HG03097 (cell line): ENCODE measurements around the gene CT45A9.
"Not testable (repeated sequence)": the region's sequence is repeated elsewhere in the genome, so short reads cannot be mapped to it uniquely, and the experiment has no call there.

ENCODE experiments used
- ATAC-seq: cut with Tn5 transposase; IDR thresholded peaks from one replicate; pipeline ENCODE4 v1.9.1; 2021; ENCODE audit not compliant: unreplicated experiment, low FRiP score

The CT45A9 gene, protein sequence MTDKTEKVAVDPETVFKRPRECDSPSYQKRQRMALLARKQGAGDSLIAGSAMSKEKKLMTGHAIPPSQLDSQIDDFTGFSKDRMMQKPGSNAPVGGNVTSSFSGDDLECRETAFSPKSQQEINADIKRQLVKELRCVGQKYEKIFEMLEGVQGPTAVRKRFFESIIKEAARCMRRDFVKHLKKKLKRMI

DNA sequence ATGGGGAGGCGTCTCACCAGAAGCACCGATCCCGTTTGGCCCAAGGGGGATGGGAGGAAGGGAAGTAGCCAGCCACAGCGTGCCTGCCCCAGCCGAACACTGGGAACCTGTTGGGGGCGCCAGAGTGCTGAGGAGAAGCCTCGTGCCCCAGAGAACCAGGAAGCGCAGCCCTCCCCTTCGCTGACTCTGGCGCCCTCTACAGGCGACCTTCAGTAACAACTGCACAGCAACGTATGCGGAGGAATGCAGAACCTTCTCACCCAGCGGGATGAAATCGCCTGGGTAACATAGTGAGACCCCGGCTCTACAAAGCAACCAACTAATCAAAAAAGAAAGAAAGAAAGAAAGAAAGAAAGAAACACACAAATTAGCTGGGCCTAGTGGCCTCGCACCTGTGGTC lies at the start of gene CT45A9:
Gene CT45A9, minus strand, starts transcription at position 101 of the 400 bp plus-strand sequence. CDS start 3,751 bp downstream, outside the sequence.
- ATAC-seq = not testable (repeated sequence)

DNA sequence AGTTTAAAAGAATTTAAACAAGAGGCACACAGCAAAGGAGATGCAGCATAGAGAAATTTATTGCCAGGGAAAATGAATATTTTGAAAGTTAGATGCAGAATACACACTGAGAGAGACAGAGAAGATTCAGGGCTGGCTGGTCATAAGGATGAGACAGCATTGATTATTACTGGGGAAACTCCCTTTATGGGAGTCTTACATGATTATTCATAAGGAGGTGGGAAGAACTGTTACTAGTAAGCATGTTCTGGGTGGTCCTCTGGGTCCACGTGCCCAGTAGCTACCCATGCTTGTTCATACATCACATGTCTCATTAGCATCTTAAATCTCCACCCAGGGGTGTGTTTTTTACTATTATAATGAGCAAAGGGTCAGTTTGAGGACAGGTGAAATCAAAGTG lies 48.9 kb upstream of the CT45A9 start:
- ATAC-seq = not testable (repeated sequence)

DNA sequence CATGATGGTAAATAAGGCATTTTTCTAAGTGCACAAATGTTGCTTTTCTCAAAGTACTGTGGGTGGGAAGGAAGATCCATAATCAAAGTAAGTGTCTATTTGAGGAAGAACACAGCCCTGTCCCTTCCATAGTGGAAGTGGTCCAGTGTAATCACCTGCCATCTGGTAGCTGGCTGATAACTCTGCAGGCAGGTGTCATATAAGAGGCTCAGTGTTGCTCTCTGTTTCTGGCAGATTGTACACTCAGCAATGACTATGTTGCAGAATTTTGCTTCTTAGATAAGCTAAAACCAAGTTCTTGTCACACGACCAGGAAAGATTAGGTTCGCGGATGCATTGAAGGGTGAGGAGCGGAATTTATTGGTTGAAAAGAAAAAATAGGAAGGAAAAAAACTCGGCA lies 42.8 kb upstream of the CT45A9 start:
- ATAC-seq = no peak

DNA sequence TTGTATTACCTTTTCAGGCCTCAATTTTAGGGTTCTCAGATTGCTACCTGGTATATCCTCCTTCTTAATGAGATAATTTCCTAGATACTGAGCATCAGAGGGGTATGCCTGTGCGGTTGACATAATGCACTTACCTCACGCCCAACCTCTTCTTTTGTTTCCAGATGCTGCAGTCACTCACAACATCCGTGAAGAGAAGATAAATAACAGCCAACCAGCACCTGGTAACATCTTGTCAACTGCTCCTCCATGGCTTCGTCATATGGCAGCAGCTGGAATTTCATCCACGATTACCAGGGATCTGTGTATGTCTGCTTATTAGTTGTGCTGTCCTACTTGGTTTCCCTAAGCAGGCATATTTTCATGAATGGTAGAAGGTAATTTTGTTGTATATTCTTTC lies 38.6 kb upstream of the CT45A9 start:
- no peak for ATAC-seq

DNA sequence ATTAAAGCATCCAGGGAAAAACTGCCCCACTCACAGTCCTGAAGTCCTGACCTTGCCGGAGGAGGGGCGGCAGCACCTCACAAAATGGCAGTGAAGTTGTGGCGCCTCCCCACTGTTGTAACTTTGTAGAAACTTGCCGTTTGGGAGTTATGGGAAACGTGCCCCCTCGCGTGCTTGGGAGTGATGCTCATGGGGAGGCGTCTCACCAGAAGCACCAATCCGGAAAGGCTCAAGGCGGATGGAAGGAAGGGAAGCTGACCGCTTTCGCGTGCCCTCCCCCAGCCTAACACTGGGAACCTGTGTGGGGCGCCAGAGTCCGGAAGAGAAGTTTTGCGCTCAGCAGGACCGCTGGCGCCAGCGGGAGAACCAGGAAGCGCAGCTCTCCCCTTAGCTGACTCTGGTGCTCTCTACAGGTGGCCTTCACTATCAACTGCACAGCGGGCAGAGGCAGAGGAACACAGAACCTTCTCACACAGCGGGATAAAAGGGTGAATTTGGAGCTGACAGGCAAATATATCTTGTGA lies 21.7 kb upstream of the CT45A9 start, which contains the start of the genes CT45A10 and SAGE1:
Gene CT45A10, minus strand, starts transcription at position 151 of the 524 bp plus-strand sequence. CDS start 8,100 bp downstream, outside the sequence.
Gene SAGE1, plus strand, starts transcription at position 423 of the 524 bp plus-strand sequence. CDS start 2,527 bp downstream, outside the sequence.
- ATAC-seq = no peak

DNA sequence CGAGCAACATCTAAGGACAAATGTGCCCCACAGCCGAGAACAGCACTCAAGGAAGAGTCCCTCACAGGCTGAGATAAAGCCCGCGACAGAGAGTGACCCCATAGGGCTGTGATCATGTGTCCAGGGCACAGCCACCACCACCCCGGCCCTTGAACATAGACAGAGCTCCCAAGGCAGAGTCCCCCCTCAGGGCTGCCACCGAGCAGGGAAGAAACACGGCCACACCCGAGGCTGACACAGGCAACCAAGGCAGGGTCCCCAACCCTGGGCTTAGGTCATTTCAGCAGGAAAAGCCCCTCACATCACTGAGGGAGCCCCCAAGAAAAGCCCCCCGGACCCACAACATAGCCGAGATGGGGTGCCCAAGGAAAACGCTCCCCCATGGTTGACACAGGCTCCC lies 21.2 kb upstream of the CT45A9 start:
- ATAC-seq = no peak

DNA sequence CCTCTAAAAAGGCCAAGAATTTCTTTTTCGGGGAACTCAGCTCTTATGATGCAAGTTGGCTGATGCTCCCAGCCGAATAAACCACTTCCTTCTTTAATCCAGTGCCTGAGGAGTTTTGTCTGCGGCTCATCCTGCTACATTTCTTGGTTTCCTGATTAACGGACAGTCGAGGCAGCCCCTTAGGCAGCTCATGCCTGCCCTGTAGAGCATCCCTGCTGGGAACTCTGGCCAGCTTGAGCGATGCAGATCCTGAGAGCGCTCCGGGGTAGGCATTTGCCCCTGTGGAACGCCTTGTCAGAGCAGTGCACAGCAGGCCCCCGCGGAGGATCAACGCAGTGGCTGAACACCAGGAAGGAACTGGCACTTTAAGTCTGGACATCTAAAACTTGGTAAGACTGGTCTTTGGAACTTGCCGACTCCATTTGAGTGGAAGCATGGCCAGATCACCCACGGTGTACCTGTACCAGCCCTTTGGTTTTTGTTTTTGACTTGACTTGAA lies 18.5 kb upstream of the CT45A9 start:
- ATAC-seq = no peak

DNA sequence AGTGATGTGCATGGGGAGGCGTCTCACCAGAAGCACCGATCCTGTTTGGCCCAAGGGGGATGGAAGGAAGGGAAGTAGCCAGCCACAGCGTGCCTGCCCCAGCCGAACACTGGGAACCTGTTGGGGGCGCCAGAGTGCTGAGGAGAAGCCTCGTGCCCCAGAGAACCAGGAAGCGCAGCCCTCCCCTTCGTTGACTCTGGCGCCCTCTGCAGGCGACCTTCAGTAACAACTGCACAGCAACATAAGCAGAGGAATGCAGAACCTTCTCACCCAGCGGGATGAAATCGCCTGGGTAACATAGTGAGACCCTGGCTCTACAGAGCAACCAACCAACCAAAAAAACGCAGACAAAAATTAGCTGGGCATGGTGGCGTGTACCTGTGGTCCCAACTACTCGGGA lies 17.4 kb upstream of the CT45A9 start:
- ATAC-seq = not testable (repeated sequence)

DNA sequence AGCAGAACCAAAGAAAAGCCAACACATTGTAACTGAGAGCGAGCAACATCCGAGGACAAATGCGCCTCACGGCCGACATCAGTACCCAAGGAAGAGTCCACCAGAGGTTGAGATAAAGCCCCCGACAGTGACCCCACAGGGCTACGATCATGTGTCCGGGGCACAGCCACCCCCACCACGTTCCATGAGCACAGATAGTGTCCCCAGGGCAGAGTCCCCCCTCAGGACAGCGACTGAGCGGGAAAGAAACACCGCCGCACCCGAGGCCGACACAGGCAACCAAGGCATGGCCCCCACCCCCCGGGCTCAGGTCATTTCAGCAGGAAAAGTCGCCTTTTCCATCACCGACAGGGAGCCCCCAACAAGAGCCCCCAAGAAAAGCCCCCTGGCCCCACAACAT lies 16.6 kb upstream of the CT45A9 start:
- not testable (repeated sequence) for ATAC-seq

DNA sequence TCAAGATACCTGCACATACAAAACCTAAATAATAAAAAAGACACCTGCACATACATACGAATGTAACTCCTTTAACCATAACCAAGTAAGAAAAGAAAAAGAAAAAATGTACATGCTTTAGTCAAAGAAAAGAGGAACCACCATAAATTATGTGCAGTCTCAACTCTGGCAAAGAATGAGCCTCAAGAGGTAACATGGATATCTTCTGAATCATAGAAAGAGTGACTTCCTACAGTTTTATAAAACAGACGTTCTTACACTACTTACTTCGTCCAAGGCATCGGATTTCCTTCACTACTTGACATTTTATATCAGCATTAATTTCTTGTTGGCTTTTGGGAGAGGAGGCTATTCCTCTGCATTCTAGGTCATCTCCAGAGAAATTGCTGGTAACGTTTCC lies 11.1 kb upstream of the CT45A9 start:
- ATAC-seq = not testable (repeated sequence)

DNA sequence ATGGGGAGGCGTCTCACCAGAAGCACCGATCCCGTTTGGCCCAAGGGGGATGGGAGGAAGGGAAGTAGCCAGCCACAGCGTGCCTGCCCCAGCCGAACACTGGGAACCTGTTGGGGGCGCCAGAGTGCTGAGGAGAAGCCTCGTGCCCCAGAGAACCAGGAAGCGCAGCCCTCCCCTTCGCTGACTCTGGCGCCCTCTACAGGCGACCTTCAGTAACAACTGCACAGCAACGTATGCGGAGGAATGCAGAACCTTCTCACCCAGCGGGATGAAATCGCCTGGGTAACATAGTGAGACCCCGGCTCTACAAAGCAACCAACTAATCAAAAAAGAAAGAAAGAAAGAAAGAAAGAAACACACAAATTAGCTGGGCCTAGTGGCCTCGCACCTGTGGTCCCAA lies 17.2 kb downstream of the CT45A9 start, which contains the start of gene CT45A8:
Gene CT45A8, minus strand, starts transcription at position 101 of the 400 bp plus-strand sequence. CDS start 3,755 bp downstream, outside the sequence.
- ATAC-seq = not testable (repeated sequence)

DNA sequence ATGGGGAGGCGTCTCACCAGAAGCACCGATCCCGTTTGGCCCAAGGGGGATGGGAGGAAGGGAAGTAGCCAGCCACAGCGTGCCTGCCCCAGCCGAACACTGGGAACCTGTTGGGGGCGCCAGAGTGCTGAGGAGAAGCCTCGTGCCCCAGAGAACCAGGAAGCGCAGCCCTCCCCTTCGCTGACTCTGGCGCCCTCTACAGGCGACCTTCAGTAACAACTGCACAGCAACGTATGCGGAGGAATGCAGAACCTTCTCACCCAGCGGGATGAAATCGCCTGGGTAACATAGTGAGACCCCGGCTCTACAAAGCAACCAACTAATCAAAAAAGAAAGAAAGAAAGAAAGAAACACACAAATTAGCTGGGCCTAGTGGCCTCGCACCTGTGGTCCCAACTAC lies 34.4 kb downstream of the CT45A9 start, which contains the start of gene CT45A7:
Gene CT45A7, minus strand, starts transcription at position 101 of the 400 bp plus-strand sequence. CDS start 3,747 bp downstream, outside the sequence.
- not testable (repeated sequence) for ATAC-seq

DNA sequence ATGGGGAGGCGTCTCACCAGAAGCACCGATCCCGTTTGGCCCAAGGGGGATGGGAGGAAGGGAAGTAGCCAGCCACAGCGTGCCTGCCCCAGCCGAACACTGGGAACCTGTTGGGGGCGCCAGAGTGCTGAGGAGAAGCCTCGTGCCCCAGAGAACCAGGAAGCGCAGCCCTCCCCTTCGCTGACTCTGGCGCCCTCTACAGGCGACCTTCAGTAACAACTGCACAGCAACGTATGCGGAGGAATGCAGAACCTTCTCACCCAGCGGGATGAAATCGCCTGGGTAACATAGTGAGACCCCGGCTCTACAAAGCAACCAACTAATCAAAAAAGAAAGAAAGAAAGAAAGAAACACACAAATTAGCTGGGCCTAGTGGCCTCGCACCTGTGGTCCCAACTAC lies 51.7 kb downstream of the CT45A9 start, which contains the start of gene CT45A2:
Gene CT45A2, minus strand, starts transcription at position 101 of the 400 bp plus-strand sequence. CDS start 3,747 bp downstream, outside the sequence.
- ATAC-seq = not testable (repeated sequence)
